BLaER1 (cell line): ENCODE results near the gene CEACAM16.

Source experiments
- H3K27ac ChIP-seq: shearing (Covaris generic); formaldehyde crosslinking; 2 replicates; pipeline ENCODE4 v1.8.1; 2022
- H3K27me3 ChIP-seq: shearing (Covaris generic); formaldehyde crosslinking; 2 replicates; pipeline ENCODE4 v1.8.1; 2022
- H3K36me3 ChIP-seq: shearing (Covaris generic); formaldehyde crosslinking; 2 replicates; pipeline ENCODE4 v1.8.1; 2022
- H3K4me1 ChIP-seq: shearing (Covaris generic); formaldehyde crosslinking; 2 replicates; pipeline ENCODE4 v1.8.1; 2022
- H3K4me2 ChIP-seq: shearing (Covaris generic); formaldehyde crosslinking; 2 replicates; pipeline ENCODE4 v1.8.1; 2022
- H3K4me3 ChIP-seq: shearing (Covaris generic); formaldehyde crosslinking; 2 replicates; pipeline ENCODE4 v1.8.1; 2022
- H3K9ac ChIP-seq: shearing (Covaris generic); formaldehyde crosslinking; 2 replicates; pipeline ENCODE4 v1.8.1; 2022
- H3K9me3 ChIP-seq: shearing (Covaris generic); formaldehyde crosslinking; 2 replicates; pipeline ENCODE4 v1.8.1; 2022
- H4K20me1 ChIP-seq: shearing (Covaris generic); formaldehyde crosslinking; 2 replicates; pipeline ENCODE4 v1.8.1; 2022
- Cebpa-rat ChIP-seq: shearing (Covaris generic); IDR thresholded peaks from 2 replicates; pipeline ENCODE4 v1.8.1; 2022

The CEACAM16 gene

GRCh38 chr19:44755219-44755618 lies 56.3 kb downstream of the CEACAM16 start:
- H3K4me2 ChIP-seq = peak overlapping the region; percentile 99
- no peaks in the 10 kb centered on the region for H3K27me3 ChIP-seq
- no peaks in the 10 kb centered on the region for H3K9me3 ChIP-seq
- peaks cover 90% of the 10 kb centered on the region for H3K4me1 ChIP-seq
- peak overlapping the region; percentile 80 for H3K9ac ChIP-seq
- TF ChIP-seq Cebpa-rat = no peak
- H4K20me1 ChIP-seq = peaks cover 11% of the 10 kb centered on the region; the same call in 1 of the 2 replicates
- peaks cover 35% of the 10 kb centered on the region for H3K36me3 ChIP-seq
- H3K4me3 ChIP-seq = peak overlapping the region; percentile 67
- H3K27ac ChIP-seq = peak overlapping the region; percentile 90

DNA sequence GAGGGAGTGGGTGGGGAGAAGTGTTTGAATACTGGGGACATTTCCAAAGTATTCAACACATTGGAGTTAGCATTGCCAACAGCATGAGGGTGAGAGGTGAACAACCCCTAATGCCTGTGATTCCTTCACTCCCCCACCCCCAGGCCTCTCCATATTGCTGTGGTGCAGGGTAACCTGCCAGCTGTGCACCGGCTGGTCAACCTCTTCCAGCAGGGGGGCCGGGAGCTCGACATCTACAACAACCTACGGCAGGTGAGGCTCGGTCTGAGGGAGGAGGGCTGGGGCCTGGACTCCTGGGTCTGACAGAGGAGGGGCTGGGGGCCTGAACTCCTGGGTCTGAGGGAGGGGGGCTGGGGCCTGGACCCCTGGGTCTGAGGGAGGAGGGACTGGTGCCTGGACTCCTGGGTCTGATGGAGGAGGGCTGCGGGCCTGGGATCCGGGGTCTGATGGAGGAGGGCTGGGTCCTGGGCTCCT lies 57.2 kb downstream of the CEACAM16 start:
- Histone ChIP-seq H3K4me1 (peaks cover 90% of the 10 kb centered on the region), H3K9me3 (no peaks in the 10 kb centered on the region), H3K4me3 (no peak overlapping the region), H3K27me3 (no peaks in the 10 kb centered on the region), H3K27ac (peak overlapping the region; percentile 90), H3K4me2 (peak overlapping the region; percentile 99), H3K9ac (0 out of 2 replicates have a peak overlapping the region, but pooled peaks have one; percentile 12), H3K36me3 (peaks cover 30% of the 10 kb centered on the region), H4K20me1 (0 out of 2 replicates have a peak, but pooled peaks cover 2% of the 10 kb centered on the region)
- TF ChIP-seq Cebpa-rat = no peak

DNA sequence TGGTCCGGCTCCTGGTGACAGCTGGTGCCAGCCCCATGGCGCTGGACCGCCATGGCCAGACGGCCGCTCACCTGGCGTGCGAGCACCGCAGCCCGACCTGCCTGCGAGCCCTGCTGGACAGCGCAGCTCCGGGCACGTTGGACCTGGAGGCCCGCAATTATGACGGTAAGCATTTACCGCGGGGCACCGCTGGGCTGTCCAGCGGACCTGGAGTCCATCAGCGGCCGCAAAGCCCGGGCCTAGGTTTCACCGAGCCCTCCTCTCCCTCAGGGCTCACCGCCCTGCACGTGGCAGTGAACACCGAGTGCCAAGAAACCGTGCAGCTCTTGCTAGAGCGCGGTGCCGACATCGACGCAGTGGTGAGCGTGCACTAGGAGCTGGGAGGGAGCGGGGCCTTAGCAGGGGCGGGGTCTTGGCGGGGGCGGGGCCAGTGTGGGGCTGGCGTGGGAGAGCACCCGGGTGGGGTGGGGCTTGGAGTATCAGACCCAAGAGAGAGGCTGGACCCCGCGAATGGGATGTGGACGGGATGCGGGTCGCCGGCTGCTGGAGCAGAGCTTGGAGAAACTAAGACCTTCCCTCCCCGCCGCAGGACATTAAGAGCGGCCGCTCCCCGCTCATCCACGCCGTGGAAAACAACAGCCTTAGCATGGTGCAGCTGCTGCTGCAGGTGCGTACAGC lies 58.2 kb downstream of the CEACAM16 start:
- TF ChIP-seq Cebpa-rat = no peak
- Histone ChIP-seq H3K4me3 (no peak overlapping the region), H3K9ac (0 out of 2 replicates have a peak overlapping the region, but pooled peaks have one; percentile 29), H3K9me3 (no peaks in the 10 kb centered on the region), H4K20me1 (no peaks in the 10 kb centered on the region), H3K4me1 (peaks cover 90% of the 10 kb centered on the region), H3K27me3 (no peaks in the 10 kb centered on the region), H3K4me2 (peak overlapping the region; percentile 99), H3K27ac (peak overlapping the region; percentile 90), H3K36me3 (peaks cover 27% of the 10 kb centered on the region)

DNA sequence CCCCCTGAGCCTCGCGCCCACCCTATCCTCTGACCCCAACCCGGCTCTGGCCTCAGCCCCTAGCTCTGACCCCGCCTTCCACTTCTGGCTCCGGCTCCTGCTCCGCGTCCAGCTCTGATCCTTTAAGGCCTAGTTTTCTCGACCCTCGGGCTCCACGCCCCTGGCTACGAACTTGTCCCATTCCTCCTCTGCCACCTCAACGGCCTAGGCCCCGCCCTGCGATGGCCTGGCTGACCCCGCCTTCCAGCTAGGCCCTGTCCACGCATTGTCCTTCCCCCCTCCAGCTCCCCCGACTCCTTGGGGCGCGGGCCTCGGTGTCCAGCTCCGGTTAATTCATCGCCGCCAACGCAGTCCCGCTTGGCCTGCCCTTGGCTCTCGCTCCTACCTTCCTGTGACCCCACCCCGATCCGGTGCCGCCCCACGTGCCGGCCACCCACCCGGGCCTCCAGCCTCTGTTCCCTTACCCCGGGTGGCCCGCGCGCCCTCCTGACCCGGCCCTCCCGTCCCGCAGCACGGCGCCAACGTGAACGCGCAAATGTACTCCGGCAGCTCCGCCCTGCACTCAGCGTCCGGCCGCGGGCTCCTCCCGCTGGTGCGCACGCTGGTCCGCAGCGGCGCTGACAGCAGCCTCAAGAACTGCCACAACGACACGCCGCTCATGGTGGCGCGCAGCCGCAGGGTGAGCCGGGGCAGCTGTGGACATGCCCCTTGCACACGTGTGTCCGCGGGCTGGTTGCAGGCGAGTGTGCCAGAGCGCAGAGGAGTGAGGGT lies 59.0 kb downstream of the CEACAM16 start:
- Histone ChIP-seq H3K4me2 (peak overlapping the region; percentile 71), H3K36me3 (peaks cover 21% of the 10 kb centered on the region), H3K9me3 (no peaks in the 10 kb centered on the region), H3K4me3 (no peak overlapping the region), H3K27ac (peak overlapping the region; percentile 62), H3K4me1 (peaks cover 90% of the 10 kb centered on the region), H3K27me3 (no peaks in the 10 kb centered on the region), H3K9ac (peak overlapping the region; percentile 29; the same call in 1 of the 2 replicates), H4K20me1 (no peaks in the 10 kb centered on the region)
- no peak for TF ChIP-seq Cebpa-rat

- Histone ChIP-seq H3K4me2 (peak overlapping the region; percentile 71), H3K27ac (peak overlapping the region; percentile 62), H3K9me3 (no peaks in the 10 kb centered on the region), H3K27me3 (no peaks in the 10 kb centered on the region), H4K20me1 (no peaks in the 10 kb centered on the region), H3K4me3 (no peak overlapping the region), H3K4me1 (peaks cover 95% of the 10 kb centered on the region), H3K36me3 (peaks cover 21% of the 10 kb centered on the region), H3K9ac (peak overlapping the region; percentile 29; the same call in 1 of the 2 replicates)
- TF ChIP-seq Cebpa-rat = no peak
These were observed 59.6 kb downstream of the CEACAM16 start for GRCh38 chr19:44758596-44758995.

DNA sequence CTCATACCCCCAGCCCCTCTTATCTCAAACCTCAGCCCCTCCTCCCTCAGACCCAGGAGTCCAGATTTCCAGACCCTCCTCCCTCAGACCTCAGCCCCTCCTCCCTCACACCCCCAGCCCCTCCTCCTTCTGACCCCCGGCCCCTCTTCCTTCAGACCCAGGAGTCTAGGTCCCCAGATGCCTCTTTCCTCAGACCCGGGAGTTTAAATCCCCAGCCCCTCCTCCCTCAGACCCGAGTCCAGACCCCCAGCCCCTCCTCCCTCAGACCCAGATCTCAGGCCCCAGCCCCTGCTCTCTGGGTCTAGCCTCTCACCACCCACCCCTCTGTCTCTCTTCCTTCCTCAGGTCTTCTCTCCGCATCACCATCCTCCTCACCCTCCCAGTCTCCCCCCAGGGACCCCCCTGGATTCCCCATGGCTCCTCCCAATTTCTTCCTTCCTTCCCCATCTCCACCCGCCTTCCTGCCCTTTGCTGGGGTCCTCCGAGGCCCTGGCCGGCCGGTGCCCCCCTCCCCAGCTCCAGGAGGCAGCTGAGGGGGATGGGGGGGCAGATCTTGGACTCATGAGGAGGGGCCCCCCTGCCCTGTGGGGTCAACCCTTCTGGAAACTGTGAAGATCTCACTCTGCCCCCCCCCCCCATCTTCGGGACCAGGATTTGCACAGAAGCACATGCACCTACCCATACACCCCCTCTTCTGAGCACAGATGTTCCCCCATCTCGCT lies 60.3 kb downstream of the CEACAM16 start:
- H3K4me2 ChIP-seq = peak overlapping the region; percentile 89
- peak overlapping the region; percentile 48 for H3K4me3 ChIP-seq
- peaks cover 21% of the 10 kb centered on the region for H3K36me3 ChIP-seq
- TF ChIP-seq Cebpa-rat = no peak
- peaks cover 96% of the 10 kb centered on the region for H3K4me1 ChIP-seq
- H3K9me3 ChIP-seq = no peaks in the 10 kb centered on the region
- H4K20me1 ChIP-seq = no peaks in the 10 kb centered on the region
- no peaks in the 10 kb centered on the region for H3K27me3 ChIP-seq
- 0 out of 2 replicates have a peak overlapping the region, but pooled peaks have one; percentile 38 for H3K9ac ChIP-seq
- H3K27ac ChIP-seq = peak overlapping the region; percentile 72
